CD4-positive, alpha-beta T cell treated with Interferon gamma for 1 hour (primary cell): ENCODE data around the gene SLC25A48.

Experiments
- DNase-seq: peaks from one replicate; pipeline ENCODE4 v3.0.0-alpha.2; 2020

The SLC25A48 gene

GRCh38 chr5:135937245-135937911, 102.9 kb downstream of the SLC25A48 start:
- no peak for DNase-seq
